Cardiac muscle cell (in vitro differentiated cells and primary cell): ENCODE measurements around the gene DENND4A. TPM values are rescaled to one million over a fixed set of nuclear protein-coding genes. Genes with fewer than 3 reads are reported as not detected.

Experiments used
- DNase-seq, 2 donors: peaks; one replicate each; pipeline versions ENCODE4 v3.0.0 to v3.0.0-alpha.2; 2010 to 2017; ENCODE audit warnings: low read depth in 1 of 2, low spot score in 1 of 2
- H3K27ac ChIP-seq: fragments of 200-600 bp; sonication (generic); 2 replicates; pipeline ENCODE4 v1.5.1; 2016
- H3K27me3 ChIP-seq: fragments of 200-600 bp; sonication (generic); 2 replicates; pipeline ENCODE4 v1.6.0; 2016; ENCODE audit warnings: control low read depth
- H3K36me3 ChIP-seq: fragments of 200-600 bp; sonication (generic); 2 replicates; pipeline ENCODE4 v1.5.1; 2016; ENCODE audit warnings: control low read depth
- H3K4me1 ChIP-seq: fragments of 200-600 bp; sonication (generic); 2 replicates; pipeline ENCODE4 v1.8.1; 2017; ENCODE audit warnings: low read depth, mild to moderate bottlenecking, mixed run types
- H3K4me3 ChIP-seq: fragments of 200-600 bp; sonication (generic); 2 replicates; pipeline ENCODE4 v1.5.1; 2016; ENCODE audit warnings: mild to moderate bottlenecking
- H3K9me3 ChIP-seq: fragments of 200-600 bp; sonication (generic); 2 replicates; pipeline ENCODE4 v1.5.1; 2017; ENCODE audit warnings: low read depth, mild to moderate bottlenecking, control low read depth
- polyA plus RNA-seq: library from polyadenylated mRNA; unstranded; fragments of >200 nt; fragmentation: Nextera tagmentation; extraction: Ambion mirVana; gene quantifications from 2 replicates; pipeline ENCODE4 v1.2.1, GENCODE V29; 2016
- total RNA-seq: library from RNA; depleted of rRNA; stranded (reverse); fragments of >200 nt; gene quantifications from 2 replicates; pipeline ENCODE4 v1.2.3, GENCODE V29; 2016
- TF ChIP-seq, protein P1 (sequence below): IDR thresholded peaks from 2 replicates; pipeline ENCODE4 v1.5.1; 2012; ENCODE audit warnings: low read depth, mild to moderate bottlenecking, low read length

Gene DENND4A
- total and polyA plus RNA-seq, 2 experiments from 2014 or later, result 3.5 to 7.7 TPM

DNA sequence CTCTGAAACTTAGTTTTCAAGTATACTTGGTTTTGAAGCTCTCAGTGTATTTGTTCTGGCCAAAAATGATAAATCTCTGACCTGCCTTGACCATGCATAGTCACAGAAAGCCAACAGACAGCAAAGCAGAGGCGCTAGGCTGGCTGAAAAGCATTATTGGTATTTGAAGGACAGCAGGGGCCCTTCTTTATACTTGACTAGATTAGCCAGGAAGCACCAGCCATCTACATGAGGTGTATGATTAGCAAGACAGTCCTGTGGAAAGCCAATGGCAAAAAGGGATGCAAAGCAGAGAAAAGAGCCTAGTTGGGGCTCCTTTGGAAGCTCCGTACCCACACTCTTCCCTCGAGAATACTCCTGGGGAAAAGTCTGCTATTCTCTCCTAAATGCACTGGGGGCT, 162.5 kb downstream of the DENND4A start:
- Histone ChIP-seq H3K27me3 (no peaks in the 10 kb centered on the region), H3K36me3 (no peaks in the 10 kb centered on the region), H3K4me1 (peaks cover 12% of the 10 kb centered on the region), H3K4me3 (no peak overlapping the region), H3K27ac (no peak overlapping the region), H3K9me3 (no peaks in the 10 kb centered on the region)
- no peak for DNase-seq
- TF ChIP-seq, protein P1, sequence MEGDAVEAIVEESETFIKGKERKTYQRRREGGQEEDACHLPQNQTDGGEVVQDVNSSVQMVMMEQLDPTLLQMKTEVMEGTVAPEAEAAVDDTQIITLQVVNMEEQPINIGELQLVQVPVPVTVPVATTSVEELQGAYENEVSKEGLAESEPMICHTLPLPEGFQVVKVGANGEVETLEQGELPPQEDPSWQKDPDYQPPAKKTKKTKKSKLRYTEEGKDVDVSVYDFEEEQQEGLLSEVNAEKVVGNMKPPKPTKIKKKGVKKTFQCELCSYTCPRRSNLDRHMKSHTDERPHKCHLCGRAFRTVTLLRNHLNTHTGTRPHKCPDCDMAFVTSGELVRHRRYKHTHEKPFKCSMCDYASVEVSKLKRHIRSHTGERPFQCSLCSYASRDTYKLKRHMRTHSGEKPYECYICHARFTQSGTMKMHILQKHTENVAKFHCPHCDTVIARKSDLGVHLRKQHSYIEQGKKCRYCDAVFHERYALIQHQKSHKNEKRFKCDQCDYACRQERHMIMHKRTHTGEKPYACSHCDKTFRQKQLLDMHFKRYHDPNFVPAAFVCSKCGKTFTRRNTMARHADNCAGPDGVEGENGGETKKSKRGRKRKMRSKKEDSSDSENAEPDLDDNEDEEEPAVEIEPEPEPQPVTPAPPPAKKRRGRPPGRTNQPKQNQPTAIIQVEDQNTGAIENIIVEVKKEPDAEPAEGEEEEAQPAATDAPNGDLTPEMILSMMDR, result no peak

DNA sequence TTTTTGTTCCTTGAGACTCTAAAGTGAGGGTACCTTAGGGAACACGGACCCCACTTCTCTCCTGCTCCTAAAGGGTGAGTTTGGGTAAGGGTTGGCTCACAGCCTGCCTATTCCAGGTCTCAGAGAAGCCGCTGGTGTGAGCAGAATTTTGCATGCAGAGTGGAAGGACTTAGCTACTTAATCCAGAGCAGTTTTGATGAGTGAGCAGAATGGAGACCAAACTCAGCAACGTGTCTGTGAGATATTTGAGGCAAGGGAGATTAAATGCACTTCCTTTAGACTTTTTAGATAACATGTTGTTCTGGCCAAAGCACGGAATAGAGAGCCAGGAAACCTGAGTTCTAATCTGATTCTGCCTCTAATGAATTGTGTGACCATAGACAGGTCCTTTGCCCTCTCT, 165.2 kb downstream of the DENND4A start:
- no peaks in the 10 kb centered on the region for H3K27me3 ChIP-seq
- H3K9me3 ChIP-seq, result no peaks in the 10 kb centered on the region
- no peak for DNase-seq
- TF ChIP-seq, protein P1, result no peak
- H3K4me3 ChIP-seq, result no peak overlapping the region
- no peak overlapping the region for H3K27ac ChIP-seq
- no peaks in the 10 kb centered on the region for H3K36me3 ChIP-seq
- no peaks in the 10 kb centered on the region for H3K4me1 ChIP-seq

DNA sequence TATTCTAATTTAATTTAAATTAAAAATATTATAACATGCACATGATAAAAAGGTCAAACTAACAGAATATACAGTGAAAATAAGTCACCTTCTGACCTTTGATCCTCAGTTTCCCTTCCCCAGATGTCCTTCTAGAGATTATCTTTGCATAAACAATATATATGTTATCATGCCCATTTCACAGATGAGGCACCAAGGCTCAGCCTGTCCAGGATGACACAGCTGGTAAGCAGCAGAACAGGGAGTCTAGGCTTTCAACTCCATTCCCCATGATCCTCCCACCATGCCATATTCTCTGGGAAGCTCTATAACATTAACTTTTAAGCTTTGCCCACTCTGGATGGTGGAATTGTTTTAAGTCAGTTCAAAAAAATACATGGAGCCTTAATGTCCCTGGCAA, 169.0 kb downstream of the DENND4A start:
- no peaks in the 10 kb centered on the region for H3K27me3 ChIP-seq
- no peak for DNase-seq

DNA sequence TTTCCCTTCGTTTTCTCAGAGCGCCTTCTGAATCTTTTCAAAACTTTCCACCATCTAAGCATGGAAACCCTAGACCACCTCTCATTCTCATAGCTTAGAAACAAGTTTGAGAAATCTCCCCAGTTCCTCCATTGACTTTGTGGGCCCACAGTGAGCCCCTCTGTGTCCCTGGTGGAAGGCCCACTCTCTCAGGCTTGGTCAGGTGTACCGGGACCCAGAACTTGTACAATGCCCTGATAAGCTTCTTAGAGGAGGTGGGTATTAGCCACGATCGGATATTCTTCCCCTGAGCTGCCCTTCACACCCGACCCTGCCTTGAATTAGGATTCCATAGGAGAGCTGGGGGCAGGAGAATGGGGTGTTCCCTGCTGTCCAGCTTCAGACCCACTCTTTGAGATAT, 170.5 kb downstream of the DENND4A start, which contains the start of gene SLC24A1:
Gene SLC24A1 (plus strand): TSS at position 301 of the 400 bp plus-strand sequence. CDS start 2,143 bp downstream, outside the sequence.
- TF ChIP-seq, protein P1, result no peak
- Histone ChIP-seq H3K27ac (no peak within 1 kb of the TSS), H3K4me3 (no peak within 1 kb of the TSS), H3K27me3 (no peaks in the 10 kb centered on the region), H3K36me3 (no peaks in the 10 kb centered on the region), H3K9me3 (no peaks in the 10 kb centered on the region), H3K4me1 (no peaks in the 10 kb centered on the region)
- DNase-seq, result no peak

More for the DNA sequence above, 169.0 kb downstream of the DENND4A start:
- no peak overlapping the region for H3K27ac ChIP-seq
- H3K4me3 ChIP-seq, result no peak overlapping the region
- TF ChIP-seq, protein P1, result no peak
- H3K36me3 ChIP-seq, result no peaks in the 10 kb centered on the region
- no peaks in the 10 kb centered on the region for H3K9me3 ChIP-seq
- no peaks in the 10 kb centered on the region for H3K4me1 ChIP-seq

DNA sequence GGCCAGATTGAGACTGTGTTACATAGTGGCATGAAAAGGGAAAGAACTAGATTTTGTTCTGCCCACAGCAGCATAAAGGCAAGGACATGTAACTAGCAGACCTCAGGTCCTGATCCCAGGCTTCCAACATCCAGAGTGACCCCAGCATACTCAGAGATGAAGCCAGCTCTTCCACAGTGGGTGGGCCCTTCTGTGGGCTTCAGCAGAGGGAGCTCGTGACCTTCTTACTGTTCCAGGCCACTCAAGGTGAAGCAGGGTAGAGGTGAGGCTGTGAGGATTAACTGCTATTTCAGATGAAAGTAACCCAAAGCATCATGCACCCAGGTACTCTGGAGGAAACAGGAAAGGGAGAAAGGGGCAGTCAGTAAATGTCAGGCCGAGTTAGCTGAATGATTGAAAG, 171.3 kb downstream of the DENND4A start:
- TF ChIP-seq, protein P1, result no peak
- no peaks in the 10 kb centered on the region for H3K27me3 ChIP-seq

More for the DNA sequence above, 171.3 kb downstream of the DENND4A start:
- no peaks in the 10 kb centered on the region for H3K4me1 ChIP-seq
- H3K36me3 ChIP-seq, result no peaks in the 10 kb centered on the region
- no peak overlapping the region for H3K4me3 ChIP-seq
- H3K9me3 ChIP-seq, result no peaks in the 10 kb centered on the region
- H3K27ac ChIP-seq, result no peak overlapping the region
- DNase-seq, result no peak
